Neural progenitor cell (in vitro differentiated cells): Measurements from ENCODE around the gene ZBTB20. TPM values are rescaled to one million over a fixed set of nuclear protein-coding genes. Genes with fewer than 3 reads are reported as not detected.

ENCODE experiments used
- DNase-seq: peaks from one replicate; pipeline ENCODE4 v3.0.0-alpha.2; 2016; ENCODE audit warnings: low spot score
- H2AFZ ChIP-seq: fragments of 200-600 bp; sonication (generic); replicated peaks from 2 replicates; pipeline ENCODE4 v1.6.1; 2016; ENCODE audit warnings: antibody characterized with exemption
- H3F3A ChIP-seq: fragments of 200-600 bp; sonication (generic); 2 replicates; pipeline ENCODE4 v1.6.1; 2016; ENCODE audit warnings: antibody characterized with exemption, low read depth
- H3K27ac ChIP-seq: fragments of 200-600 bp; sonication (generic); 2 replicates; pipeline ENCODE4 v1.5.1; 2016; ENCODE audit warnings: mild to moderate bottlenecking
- H3K27me3 ChIP-seq: fragments of 200-600 bp; sonication (generic); 2 replicates; pipeline ENCODE4 v1.6.1; 2016; ENCODE audit warnings: mild to moderate bottlenecking, moderate library complexity
- H3K36me3 ChIP-seq: fragments of 200-600 bp; sonication (generic); 2 replicates; pipeline ENCODE4 v1.5.1; 2016
- H3K4me1 ChIP-seq: fragments of 200-600 bp; sonication (generic); 2 replicates; pipeline ENCODE4 v1.6.1; 2016; ENCODE audit warnings: mixed run types
- H3K4me2 ChIP-seq: fragments of 200-600 bp; sonication (generic); 2 replicates; pipeline ENCODE4 v1.6.1; 2016
- H3K4me3 ChIP-seq: fragments of 200-600 bp; sonication (generic); 2 replicates; pipeline ENCODE4 v1.5.1; 2016
- H3K79me2 ChIP-seq: fragments of 200-600 bp; sonication (generic); 2 replicates; pipeline ENCODE4 v1.6.1; 2016; ENCODE audit warnings: low read depth
- H3K9ac ChIP-seq: fragments of 200-600 bp; sonication (generic); 2 replicates; pipeline ENCODE4 v1.6.1; 2016
- H3K9me3 ChIP-seq: fragments of 200-600 bp; sonication (generic); 2 replicates; pipeline ENCODE4 v1.5.1; 2016; ENCODE audit warnings: low read depth
- H4K20me1 ChIP-seq: fragments of 200-600 bp; sonication (generic); 2 replicates; pipeline ENCODE4 v1.6.1; 2016; ENCODE audit warnings: low read depth
- H3K27ac Mint-ChIP-seq: 3 replicates; pipeline ENCODE4 v1.8.0; 2021; ENCODE audit warnings: mixed read lengths
- H3K27me3 Mint-ChIP-seq: 2 replicates; pipeline ENCODE4 v1.8.0; 2022; ENCODE audit warnings: low read depth, mild to moderate bottlenecking, inconsistent platforms, moderate library complexity, mixed read lengths; ENCODE audit not compliant: insufficient read depth
- H3K36me3 Mint-ChIP-seq: 3 replicates; pipeline ENCODE4 v1.8.0; 2021; ENCODE audit warnings: mixed read lengths
- H3K4me1 Mint-ChIP-seq: 3 replicates; pipeline ENCODE4 v1.8.0; 2021; ENCODE audit warnings: mixed read lengths
- H3K4me3 Mint-ChIP-seq: 3 replicates; pipeline ENCODE4 v1.8.0; 2021; ENCODE audit warnings: mild to moderate bottlenecking, moderate library complexity, mixed read lengths
- H3K9me3 Mint-ChIP-seq: 3 replicates; pipeline ENCODE4 v1.8.0; 2020; ENCODE audit warnings: mixed read lengths
- CTCF ChIP-seq: fragments of 200-600 bp; sonication (generic); IDR thresholded peaks from 2 replicates; pipeline ENCODE4 v1.5.1; 2017; ENCODE audit warnings: antibody characterized with exemption, mild to moderate bottlenecking
- EZH2 ChIP-seq: fragments of 200-600 bp; sonication (generic); IDR thresholded peaks from 2 replicates; pipeline ENCODE4 v1.6.1; 2017; ENCODE audit warnings: antibody characterized with exemption, mild to moderate bottlenecking, moderate library complexity
- EZH2phosphoT487 ChIP-seq: fragments of 200-600 bp; sonication (generic); IDR thresholded peaks from 2 replicates; pipeline ENCODE4 v1.6.1; 2017; ENCODE audit warnings: antibody characterized with exemption
- total RNA-seq: library from RNA; depleted of rRNA; stranded (reverse); fragments of >200 nt; gene quantifications from 2 replicates; pipeline ENCODE4 v1.2.3, GENCODE V29; 2015; ENCODE audit warnings: low replicate concordance

Gene ZBTB20
- total RNA-seq, 1 donor from 2014 or later = 1.9 TPM

GRCh38 chr3:114878114-114878839 lies 268.8 kb downstream of the ZBTB20 start:
- Histone ChIP-seq H2AFZ (no peak overlapping the region), H3F3A (no peaks in the 10 kb centered on the region), H3K4me1 (peaks cover 11% of the 10 kb centered on the region), H3K27ac (no peak overlapping the region), H3K4me2 (no peak overlapping the region), H3K36me3 (no peaks in the 10 kb centered on the region), H3K4me3 (no peak overlapping the region), H3K27me3 (no peaks in the 10 kb centered on the region), H4K20me1 (no peaks in the 10 kb centered on the region), H3K9ac (no peak overlapping the region), H3K9me3 (no peaks in the 10 kb centered on the region), H3K79me2 (no peaks in the 10 kb centered on the region)
- Mint-ChIP-seq H3K4me1 (peaks cover 38% of the 10 kb centered on the region), H3K36me3 (peaks cover 2% of the 10 kb centered on the region), H3K4me3 (no peak overlapping the region), H3K27ac (peak overlapping the region; percentile 52), H3K9me3 (peaks cover 2% of the 10 kb centered on the region), H3K27me3 (no peaks in the 10 kb centered on the region)
- no peak for DNase-seq
- no peak for TF ChIP-seq CTCF
- no peak for TF ChIP-seq EZH2phosphoT487
- no peak for TF ChIP-seq EZH2

- no peaks in the 10 kb centered on the region for H3K27me3 Mint-ChIP-seq
- Histone ChIP-seq H3K79me2 (no peaks in the 10 kb centered on the region), H3K4me1 (peaks cover 11% of the 10 kb centered on the region), H3K9me3 (no peaks in the 10 kb centered on the region), H3K4me2 (no peak overlapping the region), H3K36me3 (no peaks in the 10 kb centered on the region), H2AFZ (no peak overlapping the region), H3K27me3 (no peaks in the 10 kb centered on the region), H3F3A (no peaks in the 10 kb centered on the region), H3K4me3 (no peak overlapping the region), H3K27ac (no peak overlapping the region), H4K20me1 (no peaks in the 10 kb centered on the region), H3K9ac (no peak overlapping the region)
- no peak for DNase-seq
- TF ChIP-seq EZH2 = no peak
- no peak for TF ChIP-seq EZH2phosphoT487
- no peak for TF ChIP-seq CTCF
- peaks cover 38% of the 10 kb centered on the region for H3K4me1 Mint-ChIP-seq
- H3K36me3 Mint-ChIP-seq = no peaks in the 10 kb centered on the region
- H3K4me3 Mint-ChIP-seq = no peak overlapping the region
- peak overlapping the region; percentile 52 for H3K27ac Mint-ChIP-seq
- no peaks in the 10 kb centered on the region for H3K9me3 Mint-ChIP-seq
Measured at GRCh38 chr3:114877378-114878113, 269.5 kb downstream of the ZBTB20 start.

- no peaks in the 10 kb centered on the region for H3K27me3 Mint-ChIP-seq
- no peak overlapping the region for H3K27ac Mint-ChIP-seq
Measured at GRCh38 chr3:114874522-114874971, 272.5 kb downstream of the ZBTB20 start.

More at GRCh38 chr3:114874522-114874971, 272.5 kb downstream of the ZBTB20 start:
- H3K79me2 ChIP-seq = no peaks in the 10 kb centered on the region
- H2AFZ ChIP-seq = no peak overlapping the region
- H3K4me3 ChIP-seq = no peak overlapping the region
- no peaks in the 10 kb centered on the region for H3K36me3 Mint-ChIP-seq
- H3K9me3 Mint-ChIP-seq = no peaks in the 10 kb centered on the region
- peaks cover 24% of the 10 kb centered on the region for H3K4me1 Mint-ChIP-seq
- no peaks in the 10 kb centered on the region for H3K36me3 ChIP-seq
- no peaks in the 10 kb centered on the region for H3K27me3 ChIP-seq
- H3K27ac ChIP-seq = no peak overlapping the region
- no peaks in the 10 kb centered on the region for H3F3A ChIP-seq
- H3K4me3 Mint-ChIP-seq = no peak overlapping the region
- no peaks in the 10 kb centered on the region for H3K9me3 ChIP-seq
- H3K4me2 ChIP-seq = no peak overlapping the region
- H4K20me1 ChIP-seq = no peaks in the 10 kb centered on the region
- H3K4me1 ChIP-seq = peaks cover 11% of the 10 kb centered on the region
- DNase-seq = no peak
- no peak overlapping the region for H3K9ac ChIP-seq
- TF ChIP-seq EZH2 (no peak), CTCF (no peak), EZH2phosphoT487 (no peak)
